Right lobe of liver (tissue), 4 donors: ENCODE results near the gene RAB37.

Source experiments
- POLR2A ChIP-seq: fragments of 450-650 bp; IDR thresholded peaks from one replicate; pipeline ENCODE4 v1.6.1; 2017; ENCODE audit warnings: antibody characterized with exemption, mild to moderate bottlenecking
- TF ChIP-seq, protein P1 (sequence below), 4 donors: fragments of 200-600 bp in 3 of 4; fragments of 450-650 bp in 1 of 4; IDR thresholded peaks; one replicate each; pipeline versions ENCODE4 v1.5.1 to v1.8.0; 2016 to 2022; ENCODE audit warnings: antibody characterized with exemption in 4 of 4, mild to moderate bottlenecking in 2 of 4
- donor health status: DM: no; HTN: no; CAD: no.
- donor health status: DM: no; HTN: no; CAD: no.
- donor health status: DM: no; HTN: yes; CAD: no.

- TF ChIP-seq, protein P1, sequence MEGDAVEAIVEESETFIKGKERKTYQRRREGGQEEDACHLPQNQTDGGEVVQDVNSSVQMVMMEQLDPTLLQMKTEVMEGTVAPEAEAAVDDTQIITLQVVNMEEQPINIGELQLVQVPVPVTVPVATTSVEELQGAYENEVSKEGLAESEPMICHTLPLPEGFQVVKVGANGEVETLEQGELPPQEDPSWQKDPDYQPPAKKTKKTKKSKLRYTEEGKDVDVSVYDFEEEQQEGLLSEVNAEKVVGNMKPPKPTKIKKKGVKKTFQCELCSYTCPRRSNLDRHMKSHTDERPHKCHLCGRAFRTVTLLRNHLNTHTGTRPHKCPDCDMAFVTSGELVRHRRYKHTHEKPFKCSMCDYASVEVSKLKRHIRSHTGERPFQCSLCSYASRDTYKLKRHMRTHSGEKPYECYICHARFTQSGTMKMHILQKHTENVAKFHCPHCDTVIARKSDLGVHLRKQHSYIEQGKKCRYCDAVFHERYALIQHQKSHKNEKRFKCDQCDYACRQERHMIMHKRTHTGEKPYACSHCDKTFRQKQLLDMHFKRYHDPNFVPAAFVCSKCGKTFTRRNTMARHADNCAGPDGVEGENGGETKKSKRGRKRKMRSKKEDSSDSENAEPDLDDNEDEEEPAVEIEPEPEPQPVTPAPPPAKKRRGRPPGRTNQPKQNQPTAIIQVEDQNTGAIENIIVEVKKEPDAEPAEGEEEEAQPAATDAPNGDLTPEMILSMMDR (IDR thresholded peaks at IDR 0.05) = no peak
- TF ChIP-seq POLR2A = no peak
These were observed 36.8 kb downstream of the RAB37 start for GRCh38 chr17:74773871-74774286.
